OCI-LY7 (cell line): ENCODE results near the gene PAK1.

Experiments used
- EZH2phosphoT487 ChIP-seq: fragments of 200-600 bp; sonication (generic); IDR thresholded peaks from 2 replicates; pipeline ENCODE4 v1.6.1; 2018; ENCODE audit warnings: low read depth, borderline replicate concordance, mild to moderate bottlenecking, mixed run types, antibody characterized with exemption, low read length, moderate library complexity, mixed read lengths
- TF ChIP-seq, protein P1 (sequence below): fragments of 200-600 bp; sonication (generic); conservative IDR thresholded peaks from 2 replicates; pipeline ENCODE4 v1.5.1; 2014; ENCODE audit warnings: mild to moderate bottlenecking, antibody characterized with exemption, low read length, moderate library complexity, mixed read lengths

DNA sequence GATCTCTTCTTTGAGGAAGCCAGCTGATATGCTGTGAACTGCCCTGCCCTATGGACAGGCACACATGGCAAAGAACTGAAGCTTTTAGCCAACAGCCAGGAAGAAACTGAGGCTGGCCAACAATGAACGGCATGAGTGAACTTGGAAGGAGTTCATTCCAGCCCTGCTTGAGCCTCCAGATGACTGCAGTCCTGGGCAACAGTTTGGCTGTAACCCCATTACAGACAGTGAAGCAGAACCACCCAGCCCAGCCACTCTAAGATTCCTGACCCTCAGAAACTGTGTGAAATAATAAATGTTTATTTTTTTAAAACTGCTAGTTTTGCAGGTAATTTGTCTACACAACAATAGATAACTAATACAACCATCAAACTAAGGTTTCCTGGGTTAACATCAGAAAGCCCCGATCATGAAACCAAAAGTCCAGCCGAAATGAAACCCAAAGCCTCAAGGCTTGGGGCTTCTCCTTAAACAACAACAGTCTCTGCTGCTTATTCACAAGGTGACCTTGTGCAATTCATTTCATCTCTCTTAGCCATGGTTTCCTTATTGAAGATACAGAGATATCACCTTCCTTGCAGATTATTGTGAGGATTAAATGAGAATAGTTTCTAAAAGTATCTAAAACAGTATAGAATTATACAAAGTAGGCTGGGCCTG lies 31.4 kb downstream of the PAK1 start:
- no peak for TF ChIP-seq EZH2phosphoT487
- TF ChIP-seq, protein P1, sequence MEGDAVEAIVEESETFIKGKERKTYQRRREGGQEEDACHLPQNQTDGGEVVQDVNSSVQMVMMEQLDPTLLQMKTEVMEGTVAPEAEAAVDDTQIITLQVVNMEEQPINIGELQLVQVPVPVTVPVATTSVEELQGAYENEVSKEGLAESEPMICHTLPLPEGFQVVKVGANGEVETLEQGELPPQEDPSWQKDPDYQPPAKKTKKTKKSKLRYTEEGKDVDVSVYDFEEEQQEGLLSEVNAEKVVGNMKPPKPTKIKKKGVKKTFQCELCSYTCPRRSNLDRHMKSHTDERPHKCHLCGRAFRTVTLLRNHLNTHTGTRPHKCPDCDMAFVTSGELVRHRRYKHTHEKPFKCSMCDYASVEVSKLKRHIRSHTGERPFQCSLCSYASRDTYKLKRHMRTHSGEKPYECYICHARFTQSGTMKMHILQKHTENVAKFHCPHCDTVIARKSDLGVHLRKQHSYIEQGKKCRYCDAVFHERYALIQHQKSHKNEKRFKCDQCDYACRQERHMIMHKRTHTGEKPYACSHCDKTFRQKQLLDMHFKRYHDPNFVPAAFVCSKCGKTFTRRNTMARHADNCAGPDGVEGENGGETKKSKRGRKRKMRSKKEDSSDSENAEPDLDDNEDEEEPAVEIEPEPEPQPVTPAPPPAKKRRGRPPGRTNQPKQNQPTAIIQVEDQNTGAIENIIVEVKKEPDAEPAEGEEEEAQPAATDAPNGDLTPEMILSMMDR = no peak
